ENCODE data around the gene LILRB5. TPM values are rescaled to one million over a fixed set of nuclear protein-coding genes. Genes with fewer than 3 reads are reported as not detected.
"Not testable (repeated sequence)": the region's sequence is repeated elsewhere in the genome, so short reads cannot be mapped to it uniquely, and the experiment has no call there.

Gene LILRB5
- total RNA-seq, 1 experiment from 2014 or later = not detected

DNA sequence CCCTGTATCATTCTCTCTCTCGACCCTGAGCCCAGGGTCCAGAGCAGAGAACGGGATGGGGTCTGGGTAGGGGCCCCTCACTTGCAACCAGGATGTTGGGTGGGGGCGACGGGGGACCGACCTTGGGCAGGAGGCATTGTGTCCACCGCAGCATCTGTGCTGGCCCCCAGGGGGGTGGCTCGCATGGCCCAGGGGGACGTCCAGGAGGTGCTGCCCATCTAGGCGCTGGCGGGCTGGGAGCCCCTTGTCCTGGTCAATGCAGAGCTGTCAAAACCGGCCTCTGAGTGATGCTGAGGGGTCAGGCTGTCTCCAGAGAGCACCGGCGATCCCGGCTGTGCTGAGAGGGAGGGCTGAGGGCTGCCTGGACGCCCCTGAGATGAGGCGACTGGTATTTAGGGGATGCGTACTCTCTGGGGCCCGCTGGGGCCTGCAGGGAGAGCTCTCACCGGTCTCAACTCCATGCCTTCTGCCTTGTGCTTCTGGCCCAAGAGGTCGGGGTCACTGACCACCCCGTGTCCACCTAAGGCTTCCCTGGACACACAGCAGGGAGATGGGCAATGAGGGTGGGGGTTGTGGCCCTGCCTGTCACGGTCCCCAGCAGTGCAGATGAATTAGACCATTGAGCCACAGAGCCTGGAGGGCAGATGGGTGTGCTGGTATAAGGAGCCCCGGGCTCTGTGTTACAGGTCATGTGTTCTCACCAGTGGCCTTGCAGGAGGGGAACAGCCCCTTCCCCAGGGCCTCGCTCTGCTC lies 47.8 kb downstream of the LILRB5 start:
- TF ChIP-seq, protein P1, sequence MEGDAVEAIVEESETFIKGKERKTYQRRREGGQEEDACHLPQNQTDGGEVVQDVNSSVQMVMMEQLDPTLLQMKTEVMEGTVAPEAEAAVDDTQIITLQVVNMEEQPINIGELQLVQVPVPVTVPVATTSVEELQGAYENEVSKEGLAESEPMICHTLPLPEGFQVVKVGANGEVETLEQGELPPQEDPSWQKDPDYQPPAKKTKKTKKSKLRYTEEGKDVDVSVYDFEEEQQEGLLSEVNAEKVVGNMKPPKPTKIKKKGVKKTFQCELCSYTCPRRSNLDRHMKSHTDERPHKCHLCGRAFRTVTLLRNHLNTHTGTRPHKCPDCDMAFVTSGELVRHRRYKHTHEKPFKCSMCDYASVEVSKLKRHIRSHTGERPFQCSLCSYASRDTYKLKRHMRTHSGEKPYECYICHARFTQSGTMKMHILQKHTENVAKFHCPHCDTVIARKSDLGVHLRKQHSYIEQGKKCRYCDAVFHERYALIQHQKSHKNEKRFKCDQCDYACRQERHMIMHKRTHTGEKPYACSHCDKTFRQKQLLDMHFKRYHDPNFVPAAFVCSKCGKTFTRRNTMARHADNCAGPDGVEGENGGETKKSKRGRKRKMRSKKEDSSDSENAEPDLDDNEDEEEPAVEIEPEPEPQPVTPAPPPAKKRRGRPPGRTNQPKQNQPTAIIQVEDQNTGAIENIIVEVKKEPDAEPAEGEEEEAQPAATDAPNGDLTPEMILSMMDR (IDR thresholded peaks at IDR 0.05; ENCODE audit: unreplicated experiment) = no peak
- no peaks in the 10 kb centered on the region for H3K9me3 Mint-ChIP-seq (ENCODE audit: low read depth, unreplicated experiment)
- CTCF ChIA-PET = interaction anchor here (0.6 to 2.4 kb wide), 6 partner anchors 9 to 57 kb away, joined by 3 to 14 read pairs (median 6); partner anchors contain the start of genes LENG1, MBOAT7, RPS9 and TMC4
- H3K4me3 Mint-ChIP-seq (ENCODE audit: low read depth, unreplicated experiment) = peak overlapping the region; percentile 37
- H3K27me3 Mint-ChIP-seq (ENCODE audit: unreplicated experiment) = no peaks in the 10 kb centered on the region
- DNase-seq = no peak
- H3K27ac Mint-ChIP-seq (ENCODE audit: unreplicated experiment) = peak overlapping the region; percentile 96
- no TSS peak for BruUV-seq (replicated peaks)
- peaks cover 58% of the 10 kb centered on the region for H3K4me1 Mint-ChIP-seq (ENCODE audit: low read depth, unreplicated experiment)
- intact Hi-C loops (cut with micrococcal nuclease; ENCODE audit: unreplicated experiment) = no loop called here
- H3K36me3 Mint-ChIP-seq (ENCODE audit: insufficient read depth, unreplicated experiment) = peaks cover 74% of the 10 kb centered on the region

DNA sequence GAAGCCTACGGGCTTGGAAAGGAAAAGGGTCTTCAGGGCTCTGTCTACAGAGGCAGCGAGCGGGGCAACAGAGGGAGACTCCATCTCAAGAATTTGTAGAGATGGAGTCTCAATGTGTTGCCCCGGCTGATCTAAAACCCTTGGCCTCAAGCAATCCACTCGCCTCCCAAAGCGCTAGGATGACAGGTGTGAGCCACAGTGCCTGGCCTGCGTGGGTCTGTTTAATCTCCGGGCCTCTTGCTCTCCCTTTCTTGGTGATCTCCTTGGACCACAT lies 48.4 kb downstream of the LILRB5 start:
- Mint-ChIP-seq H3K9me3 (ENCODE audit: low read depth, unreplicated experiment) (no peaks in the 10 kb centered on the region), H3K4me3 (ENCODE audit: low read depth, unreplicated experiment) (no peak overlapping the region), H3K4me1 (ENCODE audit: low read depth, unreplicated experiment) (peaks cover 63% of the 10 kb centered on the region), H3K27ac (ENCODE audit: unreplicated experiment) (peak overlapping the region; percentile 96), H3K27me3 (ENCODE audit: unreplicated experiment) (no peaks in the 10 kb centered on the region), H3K36me3 (ENCODE audit: insufficient read depth, unreplicated experiment) (peaks cover 79% of the 10 kb centered on the region)
- intact Hi-C loops (cut with micrococcal nuclease; ENCODE audit: unreplicated experiment) = no loop called here
- no peak for DNase-seq
- CTCF ChIA-PET = no interaction called here
- TF ChIP-seq, protein P1 (IDR thresholded peaks at IDR 0.05; ENCODE audit: unreplicated experiment) = no peak
- BruUV-seq (replicated peaks) = no TSS peak

- H3K27me3 Mint-ChIP-seq (ENCODE audit: unreplicated experiment) = no peaks in the 10 kb centered on the region
- H3K36me3 Mint-ChIP-seq (ENCODE audit: insufficient read depth, unreplicated experiment) = peaks cover 84% of the 10 kb centered on the region
- TF ChIP-seq, protein P1 (IDR thresholded peaks at IDR 0.05; ENCODE audit: unreplicated experiment) = no peak
- peaks cover 69% of the 10 kb centered on the region for H3K4me1 Mint-ChIP-seq (ENCODE audit: low read depth, unreplicated experiment)
- CTCF ChIA-PET = no interaction called here
- DNase-seq = no peak
- no TSS peak for BruUV-seq (replicated peaks)
- H3K4me3 Mint-ChIP-seq (ENCODE audit: low read depth, unreplicated experiment) = peak overlapping the region; percentile 31
- H3K9me3 Mint-ChIP-seq (ENCODE audit: low read depth, unreplicated experiment) = no peaks in the 10 kb centered on the region
- H3K27ac Mint-ChIP-seq (ENCODE audit: unreplicated experiment) = peak overlapping the region; percentile 96
- intact Hi-C loops (cut with micrococcal nuclease; ENCODE audit: unreplicated experiment) = no loop called here
Observed at GRCh38 chr19:54207983-54208783, 48.9 kb downstream of the LILRB5 start.

DNA sequence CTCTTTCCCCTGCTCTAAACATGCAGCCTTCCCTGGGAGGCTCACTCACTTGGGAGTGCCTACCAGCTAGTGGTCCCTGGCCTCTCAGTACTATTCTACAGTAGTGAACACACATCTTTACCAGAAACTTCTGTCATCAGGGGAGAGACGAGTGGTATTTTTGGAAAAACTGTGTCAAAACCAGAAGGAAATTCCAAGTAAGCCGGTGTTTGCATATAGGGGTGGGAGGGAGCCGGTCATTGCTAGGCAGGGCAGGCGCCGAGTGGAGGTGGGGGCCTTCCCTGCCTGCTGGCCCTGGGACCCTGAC lies 49.4 kb downstream of the LILRB5 start:
- CTCF ChIA-PET = no interaction called here
- H3K9me3 Mint-ChIP-seq (ENCODE audit: low read depth, unreplicated experiment) = no peaks in the 10 kb centered on the region
- no TSS peak for BruUV-seq (replicated peaks)
- peaks cover 74% of the 10 kb centered on the region for H3K4me1 Mint-ChIP-seq (ENCODE audit: low read depth, unreplicated experiment)
- TF ChIP-seq, protein P1 (IDR thresholded peaks at IDR 0.05; ENCODE audit: unreplicated experiment) = no peak
- peak overlapping the region; percentile 96 for H3K27ac Mint-ChIP-seq (ENCODE audit: unreplicated experiment)
- DNase-seq = no peak
- intact Hi-C loops (cut with micrococcal nuclease; ENCODE audit: unreplicated experiment) = no loop called here
- H3K4me3 Mint-ChIP-seq (ENCODE audit: low read depth, unreplicated experiment) = peak overlapping the region; percentile 31
- no peaks in the 10 kb centered on the region for H3K27me3 Mint-ChIP-seq (ENCODE audit: unreplicated experiment)
- H3K36me3 Mint-ChIP-seq (ENCODE audit: insufficient read depth, unreplicated experiment) = peaks cover 85% of the 10 kb centered on the region

DNA sequence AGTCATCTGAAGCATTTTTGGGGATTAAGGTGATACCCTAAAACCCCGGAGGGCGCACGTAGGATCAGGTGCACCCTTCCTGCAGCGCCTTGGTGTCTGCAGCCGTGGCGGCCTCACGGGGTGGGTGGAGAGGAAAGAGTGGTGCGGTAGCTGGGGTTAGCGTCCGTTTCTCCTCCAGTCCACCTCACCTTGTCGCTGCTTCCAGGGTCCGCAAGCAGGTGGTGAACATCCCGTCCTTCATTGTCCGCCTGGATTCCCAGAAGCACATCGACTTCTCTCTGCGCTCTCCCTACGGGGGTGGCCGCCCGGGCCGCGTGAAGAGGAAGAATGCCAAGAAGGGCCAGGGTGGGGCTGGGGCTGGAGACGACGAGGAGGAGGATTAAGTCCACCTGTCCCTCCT lies 49.9 kb downstream of the LILRB5 start:
- H3K4me3 Mint-ChIP-seq (ENCODE audit: low read depth, unreplicated experiment) = peak overlapping the region; percentile 31
- BruUV-seq (replicated peaks); H3K27me3 Mint-ChIP-seq (ENCODE audit: unreplicated experiment); H3K9me3 Mint-ChIP-seq (ENCODE audit: low read depth, unreplicated experiment); CTCF ChIA-PET; intact Hi-C loops (cut with micrococcal nuclease; ENCODE audit: unreplicated experiment); DNase-seq: not testable (repeated sequence)
- H3K4me1 Mint-ChIP-seq (ENCODE audit: low read depth, unreplicated experiment) = peaks cover 77% of the 10 kb centered on the region
- H3K27ac Mint-ChIP-seq (ENCODE audit: unreplicated experiment) = peak overlapping the region; percentile 96
- peaks cover 89% of the 10 kb centered on the region for H3K36me3 Mint-ChIP-seq (ENCODE audit: insufficient read depth, unreplicated experiment)
